Activated T-cell treated with anti-CD3 and anti-CD28 coated beads, Interleukin-2, amount 50 U/mL, for 48 hours (primary cell): ENCODE measurements around the gene ZNF8.

Experiments
- DNase-seq, 2 experiments: peaks; one replicate each; pipeline ENCODE4 v3.0.0-alpha.2; 2020

Gene ZNF8

GRCh38 chr19:58300620-58301019 lies 21.9 kb downstream of the ZNF8 start:
- DNase-seq, result no peak

- DNase-seq, result no peak
These were observed 25.5 kb downstream of the ZNF8 start for GRCh38 chr19:58304255-58304654.

- DNase-seq, result no peak
These were observed 26.0 kb downstream of the ZNF8 start for GRCh38 chr19:58304748-58305064.

GRCh38 chr19:58305065-58305931 lies 26.5 kb downstream of the ZNF8 start, which contains the start of gene ERVK3-1:
Gene ERVK3-1, plus strand, starts transcription at chr19:58305377. Its CDS starts 6,792 bp downstream, at chr19:58312169.
- DNase-seq, result peak; percentile 92 to 94

- DNase-seq, result no peak
These were observed 27.2 kb downstream of the ZNF8 start for GRCh38 chr19:58305932-58306323.

- DNase-seq, result no peak
These were observed 29.0 kb downstream of the ZNF8 start for GRCh38 chr19:58307736-58308135.

GRCh38 chr19:58310685-58311084 lies 31.9 kb downstream of the ZNF8 start:
- peak in 1 of 2 experiments; percentile 38 for DNase-seq

GRCh38 chr19:58311345-58311865 lies 32.6 kb downstream of the ZNF8 start:
- DNase-seq, result no peak

GRCh38 chr19:58315580-58315979 lies 36.8 kb downstream of the ZNF8 start:
- DNase-seq, result no peak

GRCh38 chr19:58317476-58318072 lies 38.8 kb downstream of the ZNF8 start:
- no peak for DNase-seq

GRCh38 chr19:58318297-58318696 lies 39.5 kb downstream of the ZNF8 start:
- DNase-seq, result no peak

GRCh38 chr19:58319241-58319640 lies 40.5 kb downstream of the ZNF8 start:
- DNase-seq, result no peak

GRCh38 chr19:58325311-58326022 lies 46.7 kb downstream of the ZNF8 start:
- DNase-seq, result no peak

- no peak for DNase-seq
These were observed 47.8 kb downstream of the ZNF8 start for GRCh38 chr19:58326501-58326913.

- peak; percentile 94 for DNase-seq
These were observed 48.4 kb downstream of the ZNF8 start, which contains the start of gene ZSCAN22 for GRCh38 chr19:58326914-58327726. Gene ZSCAN22, plus strand, starts transcription at chr19:58326994. Its CDS starts 7,809 bp downstream, at chr19:58334803.

GRCh38 chr19:58328999-58329398 lies 50.2 kb downstream of the ZNF8 start:
- DNase-seq, result peak; percentile 47 to 49

- no peak for DNase-seq
These were observed 51.7 kb downstream of the ZNF8 start for GRCh38 chr19:58330458-58330857.

GRCh38 chr19:58332697-58333096 lies 53.9 kb downstream of the ZNF8 start:
- DNase-seq, result no peak

GRCh38 chr19:58334691-58335249 lies 56.0 kb downstream of the ZNF8 start:
- no peak for DNase-seq

GRCh38 chr19:58335630-58336029 lies 56.9 kb downstream of the ZNF8 start:
- DNase-seq, result no peak

GRCh38 chr19:58336216-58336615 lies 57.5 kb downstream of the ZNF8 start:
- no peak for DNase-seq

- no peak for DNase-seq
These were observed 58.1 kb downstream of the ZNF8 start for GRCh38 chr19:58336820-58337219.
